Endodermal cell (in vitro differentiated cells): ENCODE data around the gene CD2BP2. TPM values are rescaled to one million over a fixed set of nuclear protein-coding genes. Genes with fewer than 3 reads are reported as not detected.
A peak's percentile ranks its signal among the peaks of the same experiment; 100 is the strongest.

Experiments
- DNase-seq: peaks from one replicate; pipeline ENCODE4 v3.0.0-alpha.2; 2017
- H3K27ac ChIP-seq: 2 replicates; pipeline ENCODE4 v1.5.1; 2013; ENCODE audit warnings: mild to moderate bottlenecking, low read depth, low read length, moderate library complexity
- H3K27me3 ChIP-seq: 2 replicates; pipeline ENCODE4 v1.6.1; 2013; ENCODE audit warnings: mild to moderate bottlenecking, low read length, moderate library complexity; ENCODE audit not compliant: insufficient read depth, control insufficient read depth, poor library complexity, severe bottlenecking
- H3K36me3 ChIP-seq: 2 replicates; pipeline ENCODE4 v1.7.0; 2013; ENCODE audit warnings: mild to moderate bottlenecking, low read length, moderate library complexity; ENCODE audit not compliant: control insufficient read depth, insufficient read depth
- H3K4me1 ChIP-seq: one replicate; pipeline ENCODE4 v1.7.0; 2013; ENCODE audit warnings: low read length; ENCODE audit not compliant: control insufficient read depth, insufficient read depth
- H3K4me3 ChIP-seq: 2 replicates; pipeline ENCODE4 v1.5.1; 2013; ENCODE audit warnings: mild to moderate bottlenecking, low read length, moderate library complexity
- H3K9ac ChIP-seq: 2 replicates; pipeline ENCODE4 v1.6.1; 2013; ENCODE audit warnings: mild to moderate bottlenecking, low read length, moderate library complexity; ENCODE audit not compliant: poor library complexity, severe bottlenecking; ENCODE audit errors: extremely low read depth
- H3K9me3 ChIP-seq: 2 replicates; pipeline ENCODE4 v1.6.1; 2013; ENCODE audit warnings: mild to moderate bottlenecking, low read length, moderate library complexity; ENCODE audit not compliant: control insufficient read depth
- H3K27ac Mint-ChIP-seq: 2 replicates; pipeline ENCODE4 v1.8.0; 2020; ENCODE audit warnings: mixed read lengths
- H3K27me3 Mint-ChIP-seq: 2 replicates; pipeline ENCODE4 v1.8.0; 2021; ENCODE audit warnings: mild to moderate bottlenecking, mixed read lengths; ENCODE audit not compliant: insufficient read depth
- H3K36me3 Mint-ChIP-seq: 2 replicates; pipeline ENCODE4 v1.8.0; 2020; ENCODE audit warnings: low read depth, mixed read lengths
- H3K4me1 Mint-ChIP-seq: 2 replicates; pipeline ENCODE4 v1.8.0; 2020; ENCODE audit warnings: mixed read lengths
- H3K4me3 Mint-ChIP-seq: 2 replicates; pipeline ENCODE4 v1.8.0; 2020; ENCODE audit warnings: mild to moderate bottlenecking, moderate library complexity, mixed read lengths
- H3K9me3 Mint-ChIP-seq: 2 replicates; pipeline ENCODE4 v1.8.0; 2020; ENCODE audit warnings: mild to moderate bottlenecking, mixed read lengths
- CTCF ChIP-seq: fragments of 200-600 bp; sonication (generic); conservative IDR thresholded peaks from 2 replicates; pipeline ENCODE4 v1.5.0; 2021; ENCODE audit warnings: antibody characterized with exemption, mild to moderate bottlenecking
- WGBS, 2 experiments: methylation state at CpG; one replicate each; pipeline versions ENCODE4 v1.1.5 to v1.1.7; 2013; ENCODE audit warnings: missing lambda C conversion rate in 2 of 2, mixed read lengths in 1 of 2; ENCODE audit not compliant: insufficient coverage in 1 of 2, insufficient read length in 1 of 2; 5-methylcytosine and 5-hydroxymethylcytosine counted together
- total RNA-seq, 2 donors: library from RNA; stranded (reverse); fragmentation: NEBNext Ultra II Directional in 1 of 2; extraction: Animal tissue kit (Norgen Biotek cat#: 25700) in 1 of 2; gene quantifications; 2 replicates in 1 of 2; 3 replicates in 1 of 2; pipeline ENCODE4 v1.2.1, GENCODE V29; 2021

CD2BP2 gene
- total RNA-seq, 2 donors from 2014 or later = 75.4 to 76.0 TPM

GRCh38 chr16:30380803-30381208, 25.7 kb upstream of the CD2BP2 start:
- no peak for DNase-seq
- H3K27ac ChIP-seq = no peak overlapping the region
- peaks cover 3% of the 10 kb centered on the region for H3K4me1 ChIP-seq
- Mint-ChIP-seq H3K4me1 (peaks cover 5% of the 10 kb centered on the region), H3K27ac (no peak overlapping the region), H3K36me3 (peaks cover 3% of the 10 kb centered on the region), H3K27me3 (peaks cover 4% of the 10 kb centered on the region), H3K9me3 (peaks cover 2% of the 10 kb centered on the region), H3K4me3 (no peak overlapping the region)
- H3K36me3 ChIP-seq = peaks cover 8% of the 10 kb centered on the region
- TF ChIP-seq CTCF = no peak
- H3K4me3 ChIP-seq = no peak overlapping the region
- H3K27me3 ChIP-seq = no peaks in the 10 kb centered on the region
- no peaks in the 10 kb centered on the region for H3K9me3 ChIP-seq
- no peak overlapping the region for H3K9ac ChIP-seq
- WGBS, 2 experiments = 95% methylated on average over 4 to 6 of the region's 6 CpGs

DNA sequence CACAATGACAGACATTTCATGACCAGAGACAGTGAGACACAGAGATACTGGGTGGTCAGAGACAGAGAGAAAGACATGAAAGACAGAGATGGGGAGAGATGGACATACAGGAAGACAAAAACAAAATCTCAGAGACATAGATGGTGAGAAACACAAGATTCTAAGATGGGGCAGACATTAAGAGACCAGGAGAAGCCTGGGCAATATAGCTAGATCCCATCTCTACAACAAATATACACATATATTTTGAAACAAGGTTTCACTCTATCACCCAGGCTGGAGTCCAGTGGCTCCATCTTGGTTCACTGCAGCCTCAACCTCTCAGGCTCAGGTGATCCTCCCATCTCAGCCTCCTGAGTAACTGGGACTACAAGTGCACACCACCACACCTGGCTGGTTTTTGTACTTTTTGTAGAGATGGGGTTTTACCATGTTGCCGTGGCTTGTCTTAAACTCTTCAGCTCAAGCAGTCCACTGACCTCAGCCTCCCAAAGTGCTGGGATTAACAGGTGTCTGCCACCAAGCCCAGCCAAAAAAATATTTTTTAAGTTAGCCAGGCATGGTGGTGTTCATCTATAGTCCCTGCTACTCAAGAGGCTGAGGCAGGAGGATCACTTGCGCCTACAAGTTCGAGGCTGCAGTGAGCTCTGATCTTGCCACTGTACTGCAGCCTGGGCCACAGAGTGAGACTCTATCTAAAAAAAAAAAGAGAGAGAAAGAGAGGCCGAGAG, 25.1 kb upstream of the CD2BP2 start:
- no peaks in the 10 kb centered on the region for H3K27me3 ChIP-seq
- H3K4me1 Mint-ChIP-seq = peaks cover 10% of the 10 kb centered on the region
- peaks cover 4% of the 10 kb centered on the region for H3K27me3 Mint-ChIP-seq
- peaks cover 6% of the 10 kb centered on the region for H3K4me1 ChIP-seq
- peaks cover 8% of the 10 kb centered on the region for H3K36me3 ChIP-seq
- DNase-seq = no peak
- 90 to 96% methylated on average over 3 to 4 of the region's 4 CpGs for WGBS, 2 experiments
- no peaks in the 10 kb centered on the region for H3K9me3 ChIP-seq
- peaks cover 3% of the 10 kb centered on the region for H3K36me3 Mint-ChIP-seq
- no peaks in the 10 kb centered on the region for H3K9me3 Mint-ChIP-seq
- no peak overlapping the region for H3K27ac Mint-ChIP-seq
- no peak overlapping the region for H3K27ac ChIP-seq
- no peak overlapping the region for H3K4me3 ChIP-seq
- H3K4me3 Mint-ChIP-seq = peak overlapping the region; percentile 92
- no peak for TF ChIP-seq CTCF
- H3K9ac ChIP-seq = no peak overlapping the region

GRCh38 chr16:30379158-30379783, 24.2 kb upstream of the CD2BP2 start:
- WGBS, 2 experiments = 18 to 25% methylated on average over 8 to 27 of the region's 27 CpGs
- Histone ChIP-seq H3K4me1 (peaks cover 6% of the 10 kb centered on the region), H3K9ac (peak overlapping the region; percentile 75), H3K9me3 (no peaks in the 10 kb centered on the region), H3K27ac (peak overlapping the region; percentile 94), H3K4me3 (peak overlapping the region; percentile 93), H3K36me3 (peaks cover 8% of the 10 kb centered on the region), H3K27me3 (no peaks in the 10 kb centered on the region)
- peak overlapping the region; percentile 100 for H3K27ac Mint-ChIP-seq
- peaks cover 4% of the 10 kb centered on the region for H3K27me3 Mint-ChIP-seq
- no peaks in the 10 kb centered on the region for H3K9me3 Mint-ChIP-seq
- peaks cover 3% of the 10 kb centered on the region for H3K36me3 Mint-ChIP-seq
- peak overlapping the region; percentile 92 for H3K4me3 Mint-ChIP-seq
- TF ChIP-seq CTCF = no peak
- no peak for DNase-seq
- H3K4me1 Mint-ChIP-seq = peaks cover 10% of the 10 kb centered on the region
